Endothelial cell (in vitro differentiated cells): ENCODE results near the gene HGFAC. TPM values are rescaled to one million over a fixed set of nuclear protein-coding genes. Genes with fewer than 3 reads are reported as not detected.

Experiments
- DNase-seq: peaks from one replicate; pipeline ENCODE4 v3.0.0; 2021; ENCODE audit warnings: low spot score
- H3K27ac Mint-ChIP-seq: one replicate; pipeline ENCODE4 v1.8.0; 2021; ENCODE audit warnings: mixed read lengths, inconsistent platforms; ENCODE audit not compliant: unreplicated experiment
- H3K27me3 Mint-ChIP-seq: one replicate; pipeline ENCODE4 v1.8.0; 2021; ENCODE audit warnings: mild to moderate bottlenecking, moderate library complexity, mixed read lengths, inconsistent platforms; ENCODE audit not compliant: unreplicated experiment
- H3K36me3 Mint-ChIP-seq: one replicate; pipeline ENCODE4 v1.8.0; 2021; ENCODE audit warnings: mild to moderate bottlenecking, low read depth, mixed read lengths, inconsistent platforms; ENCODE audit not compliant: unreplicated experiment
- H3K4me1 Mint-ChIP-seq: one replicate; pipeline ENCODE4 v1.8.0; 2021; ENCODE audit warnings: mild to moderate bottlenecking, mixed read lengths, inconsistent platforms; ENCODE audit not compliant: unreplicated experiment
- H3K4me3 Mint-ChIP-seq: one replicate; pipeline ENCODE4 v1.8.0; 2021; ENCODE audit warnings: mild to moderate bottlenecking, mixed read lengths, inconsistent platforms; ENCODE audit not compliant: unreplicated experiment
- H3K9me3 Mint-ChIP-seq: one replicate; pipeline ENCODE4 v1.8.0; 2021; ENCODE audit warnings: mixed read lengths, inconsistent platforms; ENCODE audit not compliant: unreplicated experiment
- long read RNA-seq: library from polyadenylated mRNA; unstranded; transcript quantifications from one replicate; pipeline ENCODE4 v2.0.0, GENCODE V29; 2020; ENCODE audit not compliant: unreplicated experiment
- total RNA-seq: library from RNA; stranded (reverse); fragmentation: NEBNext Ultra II Directional; extraction: Animal tissue kit (Norgen Biotek cat#: 25700); gene quantifications from one replicate; pipeline ENCODE4 v1.2.1, GENCODE V29; 2021; ENCODE audit not compliant: unreplicated experiment
- TF ChIP-seq, protein P1 (sequence below): fragments of 200-600 bp; sonication (generic); IDR thresholded peaks from one replicate; pipeline ENCODE4 v1.5.0; 2021; ENCODE audit warnings: antibody characterized with exemption; ENCODE audit not compliant: unreplicated experiment

HGFAC gene
- total RNA-seq = 2.4 TPM
- long read RNA-seq = 0 reads

DNA sequence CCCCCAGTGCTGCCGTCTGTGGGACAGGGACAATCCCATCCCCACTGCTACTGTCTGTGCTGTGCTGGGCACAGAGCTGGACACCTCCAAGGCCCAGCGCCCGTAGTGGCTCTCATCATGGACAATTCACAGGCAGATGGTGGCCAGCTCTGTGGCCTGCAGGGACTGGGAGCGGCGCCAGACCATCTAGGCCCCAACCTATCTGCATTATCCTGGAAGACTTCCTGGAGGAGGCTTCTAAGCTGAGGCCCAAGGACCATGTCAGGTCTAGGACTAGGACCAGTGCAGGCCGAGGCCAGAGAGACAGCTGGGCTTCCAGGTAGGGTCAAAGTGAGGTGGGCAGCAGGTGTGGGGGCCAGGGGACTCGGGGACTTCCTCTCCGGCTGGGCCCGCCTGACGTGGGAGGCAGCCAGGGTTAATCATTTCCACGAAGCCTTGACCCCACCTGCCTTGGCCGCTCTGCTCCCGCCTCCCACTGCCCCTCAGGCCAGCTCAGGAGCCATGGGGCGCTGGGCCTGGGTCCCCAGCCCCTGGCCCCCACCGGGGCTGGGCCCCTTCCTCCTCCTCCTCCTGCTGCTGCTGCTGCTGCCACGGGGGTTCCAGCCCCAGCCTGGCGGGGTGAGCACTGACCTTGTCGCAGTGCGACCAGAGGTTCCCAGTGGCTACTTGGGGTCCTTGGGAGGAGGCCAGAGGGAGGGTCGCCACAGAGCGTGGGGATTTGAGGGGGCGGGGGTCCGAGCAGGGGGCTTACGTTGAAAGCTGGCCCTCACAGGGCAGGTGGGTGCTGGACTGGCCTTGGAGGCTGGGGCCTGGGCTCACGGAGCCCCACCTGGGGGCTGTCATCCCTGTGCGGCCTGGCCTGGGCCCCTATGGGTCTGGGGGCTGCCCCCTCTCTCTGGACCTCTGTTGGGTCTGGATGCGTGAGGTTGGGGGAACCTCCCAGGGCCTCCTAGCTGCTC lies at the start of gene HGFAC:
Gene HGFAC (plus strand): TSS at position 468 of the 959 bp plus-strand sequence. CDS start 34 bp downstream, at position 502.
- no peaks in the 10 kb centered on the region for H3K36me3 Mint-ChIP-seq
- no peaks in the 10 kb centered on the region for H3K4me1 Mint-ChIP-seq
- DNase-seq = no peak
- peaks cover 9% of the 10 kb centered on the region for H3K27me3 Mint-ChIP-seq
- no peak within 1 kb of the TSS for H3K27ac Mint-ChIP-seq
- H3K4me3 Mint-ChIP-seq = no peak within 1 kb of the TSS
- TF ChIP-seq, protein P1, sequence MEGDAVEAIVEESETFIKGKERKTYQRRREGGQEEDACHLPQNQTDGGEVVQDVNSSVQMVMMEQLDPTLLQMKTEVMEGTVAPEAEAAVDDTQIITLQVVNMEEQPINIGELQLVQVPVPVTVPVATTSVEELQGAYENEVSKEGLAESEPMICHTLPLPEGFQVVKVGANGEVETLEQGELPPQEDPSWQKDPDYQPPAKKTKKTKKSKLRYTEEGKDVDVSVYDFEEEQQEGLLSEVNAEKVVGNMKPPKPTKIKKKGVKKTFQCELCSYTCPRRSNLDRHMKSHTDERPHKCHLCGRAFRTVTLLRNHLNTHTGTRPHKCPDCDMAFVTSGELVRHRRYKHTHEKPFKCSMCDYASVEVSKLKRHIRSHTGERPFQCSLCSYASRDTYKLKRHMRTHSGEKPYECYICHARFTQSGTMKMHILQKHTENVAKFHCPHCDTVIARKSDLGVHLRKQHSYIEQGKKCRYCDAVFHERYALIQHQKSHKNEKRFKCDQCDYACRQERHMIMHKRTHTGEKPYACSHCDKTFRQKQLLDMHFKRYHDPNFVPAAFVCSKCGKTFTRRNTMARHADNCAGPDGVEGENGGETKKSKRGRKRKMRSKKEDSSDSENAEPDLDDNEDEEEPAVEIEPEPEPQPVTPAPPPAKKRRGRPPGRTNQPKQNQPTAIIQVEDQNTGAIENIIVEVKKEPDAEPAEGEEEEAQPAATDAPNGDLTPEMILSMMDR = no peak
- H3K9me3 Mint-ChIP-seq = no peaks in the 10 kb centered on the region

DNA sequence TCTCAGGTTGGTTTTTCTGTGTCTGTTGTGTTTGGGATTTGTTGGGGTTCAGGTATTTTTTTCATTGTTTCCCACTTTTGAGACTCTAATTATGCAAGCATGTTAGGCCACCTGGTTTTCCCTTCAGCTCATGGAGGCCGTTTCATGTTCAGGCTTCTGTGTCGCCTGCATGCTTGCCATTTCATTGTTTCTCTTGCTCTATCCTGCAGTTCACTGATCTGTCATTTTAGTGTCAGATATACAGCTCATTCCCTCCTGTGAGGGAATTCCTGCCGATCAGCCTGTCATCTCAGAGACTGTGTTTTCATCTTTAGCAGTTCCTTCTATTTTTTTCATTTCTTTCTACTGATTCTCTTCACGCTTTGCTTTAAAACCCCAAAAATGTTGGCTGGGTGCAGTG lies 49.4 kb upstream of the HGFAC start:
- H3K36me3 Mint-ChIP-seq = peaks cover 18% of the 10 kb centered on the region
- H3K4me3 Mint-ChIP-seq = no peak overlapping the region
- TF ChIP-seq, protein P1 = no peak
- H3K27ac Mint-ChIP-seq = no peak overlapping the region
- peaks cover 29% of the 10 kb centered on the region for H3K4me1 Mint-ChIP-seq
- no peak for DNase-seq
- no peaks in the 10 kb centered on the region for H3K9me3 Mint-ChIP-seq
- peaks cover 9% of the 10 kb centered on the region for H3K27me3 Mint-ChIP-seq

DNA sequence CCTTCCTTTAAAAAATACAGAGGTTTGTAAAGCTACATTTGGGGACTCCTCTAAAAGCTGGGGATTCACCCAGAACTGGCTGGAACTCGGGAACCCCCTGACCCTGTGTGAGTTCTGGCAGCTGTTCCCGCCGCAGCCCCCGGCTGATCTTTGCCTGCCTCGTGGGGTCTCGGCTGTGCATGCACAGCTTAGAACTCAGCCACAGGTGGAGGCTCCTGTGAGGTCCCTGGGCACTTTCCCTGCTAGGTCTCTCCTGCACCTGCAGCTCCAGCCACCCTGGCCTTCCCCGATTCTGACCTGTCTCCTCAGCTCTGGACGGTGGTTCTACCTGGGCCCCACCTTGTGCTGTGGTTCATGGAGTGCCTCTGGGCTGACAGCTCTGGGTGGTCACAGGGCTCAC lies 48.6 kb upstream of the HGFAC start:
- Mint-ChIP-seq H3K4me3 (no peak overlapping the region), H3K27ac (no peak overlapping the region), H3K9me3 (no peaks in the 10 kb centered on the region), H3K27me3 (peaks cover 9% of the 10 kb centered on the region), H3K4me1 (peaks cover 20% of the 10 kb centered on the region), H3K36me3 (peaks cover 18% of the 10 kb centered on the region)
- TF ChIP-seq, protein P1 = no peak
- DNase-seq = no peak

DNA sequence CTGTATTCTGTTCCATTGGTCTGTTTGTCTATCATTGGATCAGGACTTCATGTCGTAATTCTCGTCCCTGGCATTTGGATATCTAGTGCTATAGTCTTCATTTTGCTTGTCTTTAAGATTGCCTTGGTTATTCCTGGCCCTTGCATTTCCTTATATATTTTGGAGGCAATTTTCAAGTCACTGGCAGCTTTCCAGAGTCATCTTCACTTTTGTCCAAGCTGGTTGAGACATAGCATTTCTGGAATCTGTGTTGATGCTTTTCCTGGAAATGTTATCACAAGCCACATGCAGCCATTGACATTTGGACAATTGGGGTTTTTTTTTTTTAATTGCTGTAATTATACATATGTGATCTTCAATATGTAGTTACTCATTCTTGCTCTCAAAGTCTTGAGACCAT lies 45.2 kb upstream of the HGFAC start:
- TF ChIP-seq, protein P1 = no peak
- H3K27me3 Mint-ChIP-seq = peaks cover 2% of the 10 kb centered on the region
- no peak overlapping the region for H3K27ac Mint-ChIP-seq
- H3K36me3 Mint-ChIP-seq = peaks cover 12% of the 10 kb centered on the region
- DNase-seq = no peak
- no peaks in the 10 kb centered on the region for H3K9me3 Mint-ChIP-seq
- no peaks in the 10 kb centered on the region for H3K4me1 Mint-ChIP-seq
- H3K4me3 Mint-ChIP-seq = no peak overlapping the region

DNA sequence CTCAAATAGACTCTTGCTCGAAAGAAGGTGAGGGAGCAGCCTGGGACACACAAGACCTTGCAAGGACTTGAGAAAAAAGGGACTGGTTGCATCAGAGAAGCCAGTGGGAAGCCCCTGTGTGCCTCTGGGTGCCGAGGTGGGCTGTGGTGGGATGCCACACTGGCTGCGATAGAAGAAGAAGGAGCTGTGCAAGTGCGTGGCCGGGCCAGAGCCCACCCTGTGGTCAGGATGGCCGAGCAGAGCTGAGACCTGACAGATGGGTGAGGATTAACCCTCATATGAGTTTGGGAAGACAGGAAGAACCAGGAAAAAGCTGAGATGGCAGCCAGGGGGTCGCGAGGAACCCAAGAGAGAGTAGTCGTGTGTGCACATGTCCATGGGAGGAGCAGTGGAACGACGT lies 44.6 kb upstream of the HGFAC start:
- Mint-ChIP-seq H3K36me3 (peaks cover 12% of the 10 kb centered on the region), H3K9me3 (no peaks in the 10 kb centered on the region), H3K27ac (no peak overlapping the region), H3K4me3 (no peak overlapping the region), H3K4me1 (no peaks in the 10 kb centered on the region), H3K27me3 (peaks cover 2% of the 10 kb centered on the region)
- DNase-seq = no peak
- TF ChIP-seq, protein P1 = no peak
